Natural killer cell (primary cell): ENCODE results near the gene PUSL1. TPM values are rescaled to one million over a fixed set of nuclear protein-coding genes. Genes with fewer than 3 reads are reported as not detected.

Source experiments
- ATAC-seq, 3 donors: fragments of 150-1000 bp in 2 of 3; fragments of 200-7000 bp in 1 of 3; cut with Tn5 transposase; 1 replicate in 1 of 3; 2 replicates in 2 of 3; pipeline ENCODE4 v1.10.0; 2021; ENCODE audit warnings: mild to moderate bottlenecking in 2 of 3, moderate library complexity in 2 of 3
- DNase-seq, 2 donors: peaks; one replicate each; pipeline versions ENCODE4 v3.0.0 to v3.0.0-alpha.2; 2013 to 2021; ENCODE audit warnings: mixed read lengths in 1 of 2
- H3K27ac ChIP-seq: one replicate; pipeline ENCODE4 v1.5.1; 2013; ENCODE audit warnings: mild to moderate bottlenecking, low read length
- H3K27me3 ChIP-seq: one replicate; pipeline ENCODE4 v1.6.1; 2013; ENCODE audit warnings: low read length; ENCODE audit not compliant: control insufficient read depth, insufficient read depth
- H3K36me3 ChIP-seq: one replicate; pipeline ENCODE4 v1.6.1; 2013; ENCODE audit warnings: low read length; ENCODE audit not compliant: control insufficient read depth, insufficient read depth
- H3K4me1 ChIP-seq: one replicate; pipeline ENCODE4 v1.6.1; 2013; ENCODE audit warnings: low read length; ENCODE audit not compliant: control insufficient read depth, insufficient read depth
- H3K4me3 ChIP-seq: one replicate; pipeline ENCODE4 v1.5.1; 2013; ENCODE audit warnings: low read length
- H3K9me3 ChIP-seq: one replicate; pipeline ENCODE4 v1.6.1; 2013; ENCODE audit warnings: low read length; ENCODE audit not compliant: control insufficient read depth, insufficient read depth
- H3K27ac Mint-ChIP-seq, 2 donors: one replicate each; pipeline ENCODE4 v1.8.0; 2022; ENCODE audit warnings: mild to moderate bottlenecking in 2 of 2, mixed read lengths in 2 of 2, moderate library complexity in 1 of 2
- H3K27me3 Mint-ChIP-seq, 2 donors: one replicate each; pipeline ENCODE4 v1.8.0; 2022; ENCODE audit warnings: low read depth in 2 of 2, mixed read lengths in 2 of 2
- H3K36me3 Mint-ChIP-seq: one replicate; pipeline ENCODE4 v1.8.0; 2022; ENCODE audit warnings: mixed read lengths
- H3K4me1 Mint-ChIP-seq, 2 donors: one replicate each; pipeline ENCODE4 v1.8.0; 2022; ENCODE audit warnings: mixed read lengths in 2 of 2
- H3K4me3 Mint-ChIP-seq: one replicate; pipeline ENCODE4 v1.8.0; 2022; ENCODE audit warnings: mild to moderate bottlenecking, moderate library complexity, mixed read lengths
- H3K9me3 Mint-ChIP-seq, 2 donors: one replicate each; pipeline ENCODE4 v1.8.0; 2022; ENCODE audit warnings: mixed read lengths in 2 of 2
- CTCF ChIP-seq: fragments of 200-600 bp; IDR thresholded peaks from one replicate; pipeline ENCODE4 v1.8.0; 2022; ENCODE audit warnings: antibody characterized with exemption
- WGBS: methylation state at CpG from one replicate; pipeline ENCODE4 v1.1.7; 2013; ENCODE audit warnings: missing lambda C conversion rate; ENCODE audit not compliant: insufficient coverage; 5-methylcytosine and 5-hydroxymethylcytosine counted together
- intact Hi-C: fragments of 100-400 bp; cut with micrococcal nuclease; formaldehyde crosslinking; loops from one replicate; pipeline ENCODE4 v1.14.2; 2022
- total RNA-seq, 4 donors: library from RNA; stranded (reverse); fragments of 120-200 nt in 1 of 4; gene quantifications; one replicate each; pipeline versions ENCODE4 v1.2.3 to v1.2.4, GENCODE V29; 2013 to 2022

Gene PUSL1
- total RNA-seq, 3 donors from 2014 or later (not counting 1 experiment from before 2014, with no cell fraction given) = 11.1 to 13.0 (median 12.9) TPM

- Histone ChIP-seq H3K4me3 (no peak overlapping the region), H3K4me1 (peaks cover 1% of the 10 kb centered on the region), H3K27ac (no peak overlapping the region), H3K9me3 (no peaks in the 10 kb centered on the region), H3K36me3 (no peaks in the 10 kb centered on the region), H3K27me3 (no peaks in the 10 kb centered on the region)
- H3K4me3 Mint-ChIP-seq = no peak overlapping the region
- peaks cover 0 to 5% of the 10 kb centered on the region in 2 donors for H3K4me1 Mint-ChIP-seq
- ATAC-seq (no peak), DNase-seq (no peak)
- no peak for TF ChIP-seq CTCF
- H3K27ac Mint-ChIP-seq = no peak overlapping the region
- H3K36me3 Mint-ChIP-seq = no peaks in the 10 kb centered on the region
- 96% methylated on average over 18 of the region's 18 CpGs for WGBS
- intact Hi-C loops = loop anchor here (5.0 kb wide), 1 partner anchor 311 kb away; the partner anchor contains the start of gene PERM1
- no peaks in the 10 kb centered on the region for H3K9me3 Mint-ChIP-seq
- peaks cover 0 to 3% of the 10 kb centered on the region in 2 donors for H3K27me3 Mint-ChIP-seq
Observed at GRCh38 chr1:1292851-1293250, 15.5 kb upstream of the PUSL1 start.

- intact Hi-C loops = loop anchor here (5.0 kb wide), 1 partner anchor 311 kb away; the partner anchor contains the start of gene PERM1
- H3K36me3 Mint-ChIP-seq = no peaks in the 10 kb centered on the region
- Histone ChIP-seq H3K9me3 (no peaks in the 10 kb centered on the region), H3K4me3 (no peak overlapping the region), H3K36me3 (no peaks in the 10 kb centered on the region), H3K27ac (no peak overlapping the region), H3K4me1 (peaks cover 4% of the 10 kb centered on the region), H3K27me3 (no peaks in the 10 kb centered on the region)
- ATAC-seq (no peak), DNase-seq (no peak)
- H3K27me3 Mint-ChIP-seq = peaks cover 0 to 3% of the 10 kb centered on the region in 2 donors
- 94% methylated on average over 94 of the region's 94 CpGs for WGBS
- no peaks in the 10 kb centered on the region for H3K9me3 Mint-ChIP-seq
- no peak overlapping the region for H3K27ac Mint-ChIP-seq
- H3K4me3 Mint-ChIP-seq = no peak overlapping the region
- no peak for TF ChIP-seq CTCF
- peaks cover 0 to 9% of the 10 kb centered on the region in 2 donors for H3K4me1 Mint-ChIP-seq
Observed at GRCh38 chr1:1293263-1294249, 14.8 kb upstream of the PUSL1 start.

GRCh38 chr1:1294250-1294890 is 14.0 kb upstream of the PUSL1 start:
- TF ChIP-seq CTCF = no peak
- 95% methylated on average over 58 of the region's 58 CpGs for WGBS
- H3K27me3 Mint-ChIP-seq = peaks cover 0 to 3% of the 10 kb centered on the region in 2 donors
- peaks cover 4% of the 10 kb centered on the region for H3K4me1 ChIP-seq
- no peak overlapping the region for H3K4me3 Mint-ChIP-seq
- no peaks in the 10 kb centered on the region for H3K36me3 Mint-ChIP-seq
- no peaks in the 10 kb centered on the region for H3K9me3 Mint-ChIP-seq
- DNase-seq (no peak), ATAC-seq (no peak)
- intact Hi-C loops = loop anchor here (5.0 kb wide), 1 partner anchor 312 kb away; the partner anchor contains the start of gene PERM1
- H3K36me3 ChIP-seq = no peaks in the 10 kb centered on the region
- peaks cover 0 to 9% of the 10 kb centered on the region in 2 donors for H3K4me1 Mint-ChIP-seq
- no peak overlapping the region for H3K27ac ChIP-seq
- H3K27ac Mint-ChIP-seq = no peak overlapping the region
- H3K4me3 ChIP-seq = no peak overlapping the region
- H3K9me3 ChIP-seq = no peaks in the 10 kb centered on the region
- no peaks in the 10 kb centered on the region for H3K27me3 ChIP-seq
